GM12878 (cell line): ENCODE results near the gene CSAD. TPM values are rescaled to one million over a fixed set of nuclear protein-coding genes. Genes with fewer than 3 reads are reported as not detected.

Experiments
- ATAC-seq: fragments of 200-7000 bp; cut with Tn5 transposase; 3 replicates; pipeline ENCODE4 v1.9.1; 2020; ENCODE audit warnings: mild to moderate bottlenecking, moderate library complexity
- BruUV-seq: library from RNA; stranded (reverse); fragments of 400-500 nt; replicated peaks from 2 replicates; lab custom pipeline; 2021; lab: Mats Ljungman, UMichigan
- CTCF ChIA-PET: fragments of 300-600 bp; sonication (Branson Sonifier 250); formaldehyde crosslinking; extraction: SDS; loops from one replicate; lab custom pipeline; 2021; ENCODE audit warnings: inconsistent platforms; lab: Yijun Ruan, JAX
- POLR2A ChIA-PET: fragments of 350-600 bp; formaldehyde crosslinking; extraction: SDS; loops from one replicate; lab custom pipeline; 2021; ENCODE audit warnings: inconsistent platforms; lab: Charles Lee
- RAD21 ChIA-PET: fragments of 300-600 bp; sonication (Branson Sonifier 250); formaldehyde crosslinking; loops from one replicate; lab custom pipeline; 2023; ENCODE audit warnings: antibody characterized with exemption; ENCODE audit not compliant: unreplicated experiment; lab: Charles Lee
- SMC1A ChIA-PET: fragments of 300-600 bp; sonication (Branson Sonifier 250); formaldehyde crosslinking; loops from one replicate; lab custom pipeline; 2023; ENCODE audit not compliant: unreplicated experiment, uncharacterized antibody; lab: Charles Lee
- DNase-seq: peaks from one replicate; pipeline ENCODE4 v3.0.0-alpha.2; 2011; ENCODE audit warnings: low read depth, low spot score
- FAIRE-seq: peaks from 3 replicates; lab custom pipeline; 2011; peaks lifted over from hg19 to GRCh38; lab: Jason Lieb, UNC
- H2AFZ ChIP-seq: 2 replicates; pipeline ENCODE4 v1.6.0; 2011; ENCODE audit warnings: low read depth, low read length, control low read depth; ENCODE audit not compliant: control insufficient read depth
- H3K27ac ChIP-seq: 2 replicates; pipeline ENCODE4 v1.5.1; 2011; ENCODE audit warnings: control low read depth; ENCODE audit not compliant: control insufficient read depth, insufficient read depth
- H3K27me3 ChIP-seq, 2 experiments: replicated peaks in 1 of 2; 2 replicates each; pipeline versions ENCODE4 v1.6.0 to v1.6.1; 2011; ENCODE audit warnings: low read length in 1 of 2; ENCODE audit not compliant: control insufficient read depth in 2 of 2, insufficient read depth in 2 of 2
- H3K36me3 ChIP-seq, 2 experiments: 2 replicates each; pipeline ENCODE4 v1.5.1; 2011; ENCODE audit warnings: low read length in 1 of 2; ENCODE audit not compliant: control insufficient read depth in 2 of 2, insufficient read depth in 2 of 2
- H3K4me1 ChIP-seq: 2 replicates; pipeline ENCODE4 v1.6.1; 2011; ENCODE audit warnings: mild to moderate bottlenecking, low read length, moderate library complexity, mixed read lengths; ENCODE audit not compliant: control insufficient read depth, insufficient read depth
- H3K4me2 ChIP-seq: 2 replicates; pipeline ENCODE4 v1.6.0; 2011; ENCODE audit warnings: control low read depth; ENCODE audit not compliant: control insufficient read depth, insufficient read depth
- H3K4me3 ChIP-seq: fragments of 200-600 bp; sonication (generic); 2 replicates; pipeline ENCODE4 v1.5.1; 2016
- H3K79me2 ChIP-seq: 2 replicates; pipeline ENCODE4 v1.6.0; 2011; ENCODE audit warnings: low read length; ENCODE audit not compliant: control insufficient read depth, insufficient read depth
- H3K9ac ChIP-seq: 2 replicates; pipeline ENCODE4 v1.8.0; 2011; ENCODE audit warnings: low read length, control low read depth, mixed read lengths; ENCODE audit not compliant: control insufficient read depth, insufficient read depth
- H3K9me3 ChIP-seq: replicated peaks from 3 replicates; pipeline ENCODE4 v1.5.1; 2011; ENCODE audit warnings: mild to moderate bottlenecking, low read length; ENCODE audit not compliant: control insufficient read depth, insufficient read depth
- H4K20me1 ChIP-seq: 2 replicates; pipeline ENCODE4 v1.6.0; 2011; ENCODE audit not compliant: control insufficient read depth, insufficient read depth
- BCL11A ChIP-seq: IDR thresholded peaks from 2 replicates; pipeline ENCODE4 v1.6.1; 2011; ENCODE audit warnings: low read depth, low read length
- ELK1 ChIP-seq: IDR thresholded peaks from 2 replicates; pipeline ENCODE4 v1.6.1; 2012; ENCODE audit warnings: low read depth, low read length, improper control_type of control experiment
- ESRRA ChIP-seq: IDR thresholded peaks from 2 replicates; pipeline ENCODE4 v1.6.1; 2012; ENCODE audit warnings: mild to moderate bottlenecking, low read length, improper control_type of control experiment
- IKZF1 ChIP-seq: fragments of 450-650 bp; conservative IDR thresholded peaks from 2 replicates; pipeline ENCODE4 v1.6.1; 2017; ENCODE audit warnings: antibody characterized with exemption, mild to moderate bottlenecking
- IKZF2 ChIP-seq, 2 experiments: fragments of 450-650 bp; IDR thresholded peaks; 2 replicates each; pipeline ENCODE4 v1.6.1; 2017; ENCODE audit warnings: mild to moderate bottlenecking in 2 of 2, moderate library complexity in 2 of 2
- MEF2B ChIP-seq: fragments of 450-650 bp; IDR thresholded peaks from 2 replicates; pipeline ENCODE4 v1.6.1; 2018; ENCODE audit warnings: mild to moderate bottlenecking, moderate library complexity; ENCODE audit not compliant: partially characterized antibody, poor library complexity, severe bottlenecking
- NFYA ChIP-seq: IDR thresholded peaks from 2 replicates; pipeline ENCODE4 v1.6.1; 2011; ENCODE audit warnings: low read depth, mild to moderate bottlenecking, low read length, improper control_type of control experiment, borderline replicate concordance
- NR2C1 ChIP-seq: fragments of 450-650 bp; IDR thresholded peaks from 2 replicates; pipeline ENCODE4 v1.6.1; 2017; ENCODE audit warnings: antibody characterized with exemption, mild to moderate bottlenecking, moderate library complexity
- PRDM15 ChIP-seq: fragments of 450-650 bp; formaldehyde crosslinking; IDR thresholded peaks from 2 replicates; pipeline ENCODE4 v1.4.0; 2020; ENCODE audit warnings: mild to moderate bottlenecking, moderate library complexity
- RUNX3 ChIP-seq: IDR thresholded peaks from 2 replicates; pipeline ENCODE4 v1.6.1; 2012; ENCODE audit warnings: low read length, inconsistent platforms
- SP1 ChIP-seq: IDR thresholded peaks from one replicate; pipeline ENCODE4 v1.6.1; 2011; ENCODE audit warnings: low read depth, low read length
- SPI1 ChIP-seq: IDR thresholded peaks from 2 replicates; pipeline ENCODE4 v1.6.1; 2011; ENCODE audit warnings: low read depth, mild to moderate bottlenecking, low read length, moderate library complexity, borderline replicate concordance; ENCODE audit not compliant: insufficient read depth
- STAT1 ChIP-seq: fragments of 450-650 bp; conservative IDR thresholded peaks from 2 replicates; pipeline ENCODE4 v1.6.1; 2014; ENCODE audit warnings: antibody characterized with exemption, mild to moderate bottlenecking
- ZNF217 ChIP-seq: fragments of 450-650 bp; IDR thresholded peaks from 2 replicates; pipeline ENCODE4 v1.6.1; 2017; ENCODE audit warnings: antibody characterized with exemption, mild to moderate bottlenecking
- ZNF24 ChIP-seq: fragments of 450-650 bp; IDR thresholded peaks from 2 replicates; pipeline ENCODE4 v1.6.1; 2017; ENCODE audit warnings: antibody characterized with exemption, mild to moderate bottlenecking
- ZNF384 ChIP-seq: IDR thresholded peaks from 2 replicates; pipeline ENCODE4 v1.6.1; 2012; ENCODE audit warnings: low read depth, mild to moderate bottlenecking, low read length, improper control_type of control experiment, borderline replicate concordance
- WGBS: methylation state at CpG from one replicate; pipeline ENCODE4 v1.1.6; 2016; ENCODE audit warnings: low lambda C conversion rate; ENCODE audit not compliant: insufficient replicate concordance, insufficient coverage; ENCODE audit errors: missing lambda C conversion rate; 5-methylcytosine and 5-hydroxymethylcytosine counted together
- in situ Hi-C: fragments of 300-500 bp; cut with MboI; formaldehyde crosslinking; loops from 9 replicates; pipeline ENCODE4 v1.14.3; 2018; ENCODE audit warnings: mixed read lengths
- intact Hi-C: fragments of 100-400 bp; cut with micrococcal nuclease; formaldehyde crosslinking; loops from one replicate; pipeline ENCODE4 v1.14.2; 2022; ENCODE audit not compliant: unreplicated experiment
- polyA plus RNA-seq, 11 experiments: library from polyadenylated mRNA; depleted of rRNA in 4 of 11; unstranded in 6 of 11; stranded (reverse) in 5 of 11; fragments of >200 nt; fragmentation: Nextera tagmentation in 4 of 11; fragmentation: Illumina TruSeq in 1 of 11; extraction: Ambion mirVana in 4 of 11; extraction: Trizol in 1 of 11; gene quantifications; 1 replicate in 1 of 11; 2 replicates in 10 of 11; pipeline versions ENCODE4 v1.2.1 to v1.2.3, GENCODE V29; 2011 to 2016; ENCODE audit warnings: inconsistent platforms in 2 of 11, missing spikeins in 2 of 11, low read depth in 1 of 11
- total RNA-seq, 4 experiments: library from RNA; depleted of rRNA in 3 of 4; stranded (reverse); fragments of >200 nt in 3 of 4; fragmentation: Illumina TruSeq in 1 of 4; extraction: Trizol in 1 of 4; gene quantifications; 2 replicates each; pipeline versions ENCODE4 v1.2.1 to v1.2.3, GENCODE V29; 2013 to 2021

CSAD gene
- total and polyA plus RNA-seq, 10 of the 15 experiments (the other 5 are each of a cell fraction or from before 2014, with no cell fraction given) = 1.1 to 20.4 (median 6.2) TPM

GRCh38 chr12:53204351-53204750 is 23.6 kb upstream of the CSAD start:
- H3K27me3 ChIP-seq = no peaks in the 10 kb centered on the region
- H3K79me2 ChIP-seq = peaks cover 77% of the 10 kb centered on the region
- no TSS peak for BruUV-seq
- FAIRE-seq (no peak), DNase-seq (no peak)
- no peaks in the 10 kb centered on the region for H4K20me1 ChIP-seq
- H3K4me2 ChIP-seq = peak overlapping the region; percentile 84
- in situ Hi-C loops (no loop called here), intact Hi-C loops (no loop called here)
- no peak overlapping the region for H2AFZ ChIP-seq
- CTCF ChIA-PET = interaction anchor here (2.1 to 14.2 kb wide), 3 partner anchors 6 to 46 kb away, joined by 9 to 188 read pairs (median 78); partner anchors contain the start of gene ITGB7
- RAD21 ChIA-PET = interaction anchor here (1.1 to 4.8 kb wide), 4 partner anchors 16 to 117 kb away, joined by 3 to 23 read pairs (median 6); partner anchors contain the start of gene AAAS
- POLR2A ChIA-PET = interaction anchor here (0.7 to 1.1 kb wide), 5 partner anchors 13 to 102 kb away, joined by 3 to 7 read pairs (median 4); no protein-coding TSS in a partner anchor
- H3K4me1 ChIP-seq = peaks cover 54% of the 10 kb centered on the region
- peak overlapping the region; percentile 90 for H3K4me3 ChIP-seq
- no peaks in the 10 kb centered on the region for H3K9me3 ChIP-seq
- 0 out of 2 replicates have a peak overlapping the region, but pooled peaks have one; percentile 12 for H3K9ac ChIP-seq
- SMC1A ChIA-PET = interaction anchor here (1.1 to 16.4 kb wide), 6 partner anchors 10 to 140 kb away, joined by 3 to 155 read pairs (median 7); partner anchors contain the start of genes CSAD, ESPL1 and ZNF740
- H3K27ac ChIP-seq = peak overlapping the region; percentile 50
- no CpG with 5 or more reads among the region's 1 CpG for WGBS
- TF ChIP-seq ESRRA (no peak), SP1 (no peak), BCL11A (no peak), SPI1 (peak; percentile 67), IKZF2 (IDR thresholded peaks at IDR 0.05) (peak; percentile 48 to 55; a peak in 2 of 4 replicates), NR2C1 (no peak), ZNF24 (peak; percentile 90), NFYA (no peak), IKZF1 (peak; percentile 55), ELK1 (no peak), PRDM15 (CRISPR knock-in tag) (no peak), ZNF217 (peak; percentile 21; the same call in 1 of the 2 replicates), ZNF384 (no peak), RUNX3 (peak; percentile 45; the same call in 1 of the 2 replicates), STAT1 (no peak), MEF2B (no peak)
- TF ChIP-seq, all 136 proteins: peak for 6
- ATAC-seq = no peak
- H3K36me3 ChIP-seq = peaks cover 3 to 7% of the 10 kb centered on the region in 2 experiments
